ENCODE results near the gene SSX2B.
"Not testable (repeated sequence)": the region's sequence is repeated elsewhere in the genome, so short reads cannot be mapped to it uniquely, and the experiment has no call there.

SSX2B gene

GRCh38 chrX:52750952-52751351 lies at the start of gene SSX2B:
TSS of gene SSX2B (plus strand) at chrX:52751252. CDS start at chrX:52752681, 1,429 bp downstream.
- not testable (repeated sequence) for TF ChIP-seq CTCF (IDR thresholded peaks at IDR 0.05)

- TF ChIP-seq CTCF (IDR thresholded peaks at IDR 0.05) = not testable (repeated sequence)
These were observed 44.0 kb upstream of the SSX2B start, which contains the start of gene SSX2 for GRCh38 chrX:52707078-52707477. TSS of gene SSX2 (minus strand) at chrX:52707178. CDS start at chrX:52705749, 1,429 bp downstream.

GRCh38 chrX:52797327-52797726 lies 46.3 kb downstream of the SSX2B start, which contains the start of gene SPANXN5:
TSS of gene SPANXN5 (minus strand) at chrX:52797427. CDS start at chrX:52797348, 79 bp downstream.
- TF ChIP-seq CTCF (IDR thresholded peaks at IDR 0.05) = not testable (repeated sequence)

All from LNCAP (cell line).